ENCODE results near the gene ENOPH1.
"Not testable (repeated sequence)": the region's sequence is repeated elsewhere in the genome, so short reads cannot be mapped to it uniquely, and the experiment has no call there.

ENOPH1 gene

GRCh38 chr4:82473621-82474164 is 43.3 kb downstream of the ENOPH1 start:
- DNase-seq = no peak

- DNase-seq = not testable (repeated sequence)
These were observed 45.5 kb downstream of the ENOPH1 start for GRCh38 chr4:82475931-82476330.

GRCh38 chr4:82477469-82477868 is 47.1 kb downstream of the ENOPH1 start:
- DNase-seq = not testable (repeated sequence)

- DNase-seq = no peak
These were observed 49.2 kb downstream of the ENOPH1 start for GRCh38 chr4:82479562-82479961.

- DNase-seq = no peak
These were observed 50.5 kb downstream of the ENOPH1 start for GRCh38 chr4:82480771-82481505.

GRCh38 chr4:82481506-82481840 is 51.1 kb downstream of the ENOPH1 start:
- no peak for DNase-seq

- DNase-seq = no peak
These were observed 52.0 kb downstream of the ENOPH1 start for GRCh38 chr4:82482387-82482786.

- no peak for DNase-seq
These were observed 54.8 kb downstream of the ENOPH1 start for GRCh38 chr4:82484996-82485783.

GRCh38 chr4:82489076-82489475 is 58.7 kb downstream of the ENOPH1 start:
- no peak for DNase-seq

GRCh38 chr4:82489987-82490386 is 59.6 kb downstream of the ENOPH1 start:
- no peak for DNase-seq

GRCh38 chr4:82491251-82491960 is 61.0 kb downstream of the ENOPH1 start:
- DNase-seq = no peak

GRCh38 chr4:82493721-82494425 is 63.5 kb downstream of the ENOPH1 start:
- DNase-seq = no peak

GRCh38 chr4:82495666-82496065 is 65.3 kb downstream of the ENOPH1 start:
- no peak for DNase-seq

- DNase-seq = no peak
These were observed 66.0 kb downstream of the ENOPH1 start for GRCh38 chr4:82496349-82496748.

- no peak for DNase-seq
These were observed 69.5 kb downstream of the ENOPH1 start for GRCh38 chr4:82499738-82500434.

- no peak for DNase-seq
These were observed 70.2 kb downstream of the ENOPH1 start for GRCh38 chr4:82500435-82501153.

- no peak for DNase-seq
These were observed 70.7 kb downstream of the ENOPH1 start for GRCh38 chr4:82501154-82501442.

- DNase-seq = no peak
These were observed 77.6 kb downstream of the ENOPH1 start for GRCh38 chr4:82508011-82508410.

- no peak for DNase-seq
These were observed 78.5 kb downstream of the ENOPH1 start for GRCh38 chr4:82508806-82509428.

- DNase-seq = no peak
These were observed 79.8 kb downstream of the ENOPH1 start for GRCh38 chr4:82510216-82510615.

All from CD4-positive, alpha-beta T cell treated with Interleukin-4 for 1 hour (primary cell).